CD14-positive monocyte (primary cell): ENCODE results near the gene BBS4. TPM values are rescaled to one million over a fixed set of nuclear protein-coding genes. Genes with fewer than 3 reads are reported as not detected.

ENCODE experiments used
- DNase-seq, 3 donors: peaks; one replicate each; pipeline ENCODE4 v3.0.0-alpha.2; 2011 to 2022
- H2AFZ ChIP-seq: 2 replicates; pipeline ENCODE4 v1.6.0; 2012; ENCODE audit warnings: mild to moderate bottlenecking, low read depth, low read length, inconsistent platforms; ENCODE audit not compliant: insufficient read depth, poor library complexity, severe bottlenecking
- H3K27ac ChIP-seq, 2 donors: 1 replicate in 1 of 2; 2 replicates in 1 of 2; pipeline ENCODE4 v1.5.1; 2012 to 2013; ENCODE audit warnings: low read length in 2 of 2, control low read depth in 1 of 2, inconsistent platforms in 1 of 2, low read depth in 1 of 2, mild to moderate bottlenecking in 1 of 2
- H3K27me3 ChIP-seq, 2 donors: one replicate each; pipeline versions ENCODE4 v1.6.0 to v1.6.1; 2011 to 2013; ENCODE audit warnings: low read length in 2 of 2; ENCODE audit not compliant: control insufficient read depth in 2 of 2, insufficient read depth in 2 of 2
- H3K36me3 ChIP-seq, 2 donors: replicated peaks in 1 of 2; 1 replicate in 1 of 2; 2 replicates in 1 of 2; pipeline versions ENCODE4 v1.5.1 to v1.6.1; 2012 to 2013; ENCODE audit warnings: low read length in 2 of 2, control low read depth in 1 of 2, inconsistent platforms in 1 of 2, mild to moderate bottlenecking in 1 of 2; ENCODE audit not compliant: insufficient read depth in 2 of 2, control insufficient read depth in 1 of 2
- H3K4me1 ChIP-seq, 2 donors: 1 replicate in 1 of 2; 2 replicates in 1 of 2; pipeline versions ENCODE4 v1.5.1 to v1.6.1; 2012 to 2013; ENCODE audit warnings: low read length in 2 of 2, control low read depth in 1 of 2, inconsistent platforms in 1 of 2, mild to moderate bottlenecking in 1 of 2, moderate library complexity in 1 of 2; ENCODE audit not compliant: insufficient read depth in 2 of 2, control insufficient read depth in 1 of 2
- H3K4me2 ChIP-seq: replicated peaks from 2 replicates; pipeline ENCODE3; 2012; ENCODE audit warnings: low read length, moderate library complexity, mild to moderate bottlenecking; ENCODE audit not compliant: poor library complexity, severe bottlenecking; ENCODE audit errors: extremely low read depth
- H3K4me3 ChIP-seq, 3 experiments: fragments of 200-600 bp in 1 of 3; sonication (generic) in 1 of 3; replicated peaks in 1 of 3; 1 replicate in 2 of 3; 2 replicates in 1 of 3; pipeline ENCODE4 v1.5.1; 2011 to 2013; ENCODE audit warnings: low read length in 3 of 3, mild to moderate bottlenecking in 3 of 3, control low read depth in 2 of 3, low read depth in 2 of 3, inconsistent platforms in 1 of 3, moderate library complexity in 1 of 3
- H3K79me2 ChIP-seq: 2 replicates; pipeline ENCODE4 v1.6.0; 2012; ENCODE audit warnings: mild to moderate bottlenecking, control low read depth, inconsistent platforms, low read length, moderate library complexity; ENCODE audit not compliant: insufficient read depth
- H3K9ac ChIP-seq: 2 replicates; pipeline ENCODE4 v1.6.0; 2017; ENCODE audit warnings: low read length, mild to moderate bottlenecking; ENCODE audit not compliant: insufficient read depth, poor library complexity, severe bottlenecking
- H3K9me3 ChIP-seq, 2 donors: replicated peaks in 1 of 2; 1 replicate in 1 of 2; 2 replicates in 1 of 2; pipeline versions ENCODE4 v1.5.1 to v1.6.1; 2012 to 2013; ENCODE audit warnings: low read length in 2 of 2, control low read depth in 1 of 2; ENCODE audit not compliant: control insufficient read depth in 1 of 2, insufficient read depth in 1 of 2
- H4K20me1 ChIP-seq: 2 replicates; pipeline ENCODE4 v1.6.0; 2012; ENCODE audit warnings: mild to moderate bottlenecking, low read length, control low read depth, moderate library complexity; ENCODE audit not compliant: insufficient read depth
- H3K27ac Mint-ChIP-seq, 7 donors: one replicate each; pipeline ENCODE4 v1.8.0; 2020; ENCODE audit warnings: mild to moderate bottlenecking in 7 of 7, mixed read lengths in 7 of 7, moderate library complexity in 6 of 7, inconsistent platforms in 2 of 7
- H3K27me3 Mint-ChIP-seq, 3 donors: one replicate each; pipeline ENCODE4 v1.8.0; 2021 to 2022; ENCODE audit warnings: low read depth in 3 of 3, mild to moderate bottlenecking in 3 of 3, mixed read lengths in 3 of 3, moderate library complexity in 3 of 3, inconsistent platforms in 1 of 3
- H3K36me3 Mint-ChIP-seq, 2 donors: one replicate each; pipeline ENCODE4 v1.8.0; 2020; ENCODE audit warnings: mixed read lengths in 2 of 2, inconsistent platforms in 1 of 2, mild to moderate bottlenecking in 1 of 2
- H3K4me1 Mint-ChIP-seq: one replicate; pipeline ENCODE4 v1.8.0; 2020; ENCODE audit warnings: mild to moderate bottlenecking, mixed read lengths
- H3K4me3 Mint-ChIP-seq, 2 donors: one replicate each; pipeline ENCODE4 v1.8.0; 2020; ENCODE audit warnings: mild to moderate bottlenecking in 2 of 2, mixed read lengths in 2 of 2, moderate library complexity in 1 of 2
- H3K9me3 Mint-ChIP-seq, 7 donors: one replicate each; pipeline ENCODE4 v1.8.0; 2020 to 2022; ENCODE audit warnings: mixed read lengths in 7 of 7, mild to moderate bottlenecking in 6 of 7, moderate library complexity in 6 of 7, inconsistent platforms in 2 of 7
- WGBS: methylation state at CpG from one replicate; pipeline ENCODE4 v1.1.5; 2013; ENCODE audit warnings: missing lambda C conversion rate; ENCODE audit not compliant: insufficient coverage; 5-methylcytosine and 5-hydroxymethylcytosine counted together
- intact Hi-C, 2 donors: fragments of 100-400 bp; cut with micrococcal nuclease; formaldehyde crosslinking; loops; one replicate each; pipeline versions ENCODE4 v1.15.0 to v1.15.1; 2023
- polyA plus RNA-seq, 3 donors: library from polyadenylated mRNA; depleted of rRNA in 1 of 3; unstranded in 2 of 3; stranded (reverse) in 1 of 3; fragments of 300-500 nt in 2 of 3; fragments of >200 nt in 1 of 3; fragmentation: Illumina TruSeq in 2 of 3; gene quantifications; 1 replicate in 2 of 3; 2 replicates in 1 of 3; pipeline ENCODE4 v1.2.3, GENCODE V29; 2012 to 2021
- TF ChIP-seq, protein P1 (sequence below): fragments of 200-600 bp; IDR thresholded peaks from one replicate; pipeline ENCODE4 v1.8.0; 2022; ENCODE audit warnings: antibody characterized with exemption, mild to moderate bottlenecking

BBS4 gene
- polyA plus RNA-seq, 3 donors, result 4.0 to 7.6 (median 4.1) TPM

- peaks cover 32 to 48% of the 10 kb centered on the region in 2 donors for H3K36me3 ChIP-seq
- H3K4me3 ChIP-seq, result peak overlapping the region; percentile 73 to 91 (median 88)
- TF ChIP-seq, protein P1, sequence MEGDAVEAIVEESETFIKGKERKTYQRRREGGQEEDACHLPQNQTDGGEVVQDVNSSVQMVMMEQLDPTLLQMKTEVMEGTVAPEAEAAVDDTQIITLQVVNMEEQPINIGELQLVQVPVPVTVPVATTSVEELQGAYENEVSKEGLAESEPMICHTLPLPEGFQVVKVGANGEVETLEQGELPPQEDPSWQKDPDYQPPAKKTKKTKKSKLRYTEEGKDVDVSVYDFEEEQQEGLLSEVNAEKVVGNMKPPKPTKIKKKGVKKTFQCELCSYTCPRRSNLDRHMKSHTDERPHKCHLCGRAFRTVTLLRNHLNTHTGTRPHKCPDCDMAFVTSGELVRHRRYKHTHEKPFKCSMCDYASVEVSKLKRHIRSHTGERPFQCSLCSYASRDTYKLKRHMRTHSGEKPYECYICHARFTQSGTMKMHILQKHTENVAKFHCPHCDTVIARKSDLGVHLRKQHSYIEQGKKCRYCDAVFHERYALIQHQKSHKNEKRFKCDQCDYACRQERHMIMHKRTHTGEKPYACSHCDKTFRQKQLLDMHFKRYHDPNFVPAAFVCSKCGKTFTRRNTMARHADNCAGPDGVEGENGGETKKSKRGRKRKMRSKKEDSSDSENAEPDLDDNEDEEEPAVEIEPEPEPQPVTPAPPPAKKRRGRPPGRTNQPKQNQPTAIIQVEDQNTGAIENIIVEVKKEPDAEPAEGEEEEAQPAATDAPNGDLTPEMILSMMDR, result no peak
- H3K36me3 Mint-ChIP-seq, result peaks cover 40 to 48% of the 10 kb centered on the region in 2 donors
- peaks cover 0 to 2% (median 1%) of the 10 kb centered on the region in 3 donors for H3K27me3 Mint-ChIP-seq
- WGBS, result 51% methylated on average over 2 of the region's 6 CpGs
- no peaks in the 10 kb centered on the region for H3K9me3 ChIP-seq
- intact Hi-C loops, result loop anchor here (10.0 kb wide), 2 partner anchors 307 to 457 kb away; partner anchors contain the start of genes ARIH1 (in 2 of the 2) and CELF6 (in 1 of the 2)
- peaks cover 58% of the 10 kb centered on the region for H3K4me1 Mint-ChIP-seq
- peak overlapping the region; percentile 100 for H3K9ac ChIP-seq
- peak overlapping the region; percentile 97 to 100 for H3K27ac ChIP-seq
- H3K79me2 ChIP-seq, result peaks cover 65% of the 10 kb centered on the region
- DNase-seq, result peak; percentile 30 to 47 (median 32)
- H3K4me1 ChIP-seq, result peaks cover 30 to 39% of the 10 kb centered on the region in 2 donors
- no peaks in the 10 kb centered on the region for H3K27me3 ChIP-seq
- no peak overlapping the region for H2AFZ ChIP-seq
- H3K9me3 Mint-ChIP-seq, result no peaks in the 10 kb centered on the region
- H3K27ac Mint-ChIP-seq, result peak overlapping the region; percentile 97 to 100 (median 99)
- peak overlapping the region; percentile 79 for H3K4me2 ChIP-seq
- H4K20me1 ChIP-seq, result peaks cover 60% of the 10 kb centered on the region
- peak overlapping the region; percentile 88 to 97 for H3K4me3 Mint-ChIP-seq
Measured at GRCh38 chr15:72781631-72782030, 95.6 kb downstream of the BBS4 start.

DNA sequence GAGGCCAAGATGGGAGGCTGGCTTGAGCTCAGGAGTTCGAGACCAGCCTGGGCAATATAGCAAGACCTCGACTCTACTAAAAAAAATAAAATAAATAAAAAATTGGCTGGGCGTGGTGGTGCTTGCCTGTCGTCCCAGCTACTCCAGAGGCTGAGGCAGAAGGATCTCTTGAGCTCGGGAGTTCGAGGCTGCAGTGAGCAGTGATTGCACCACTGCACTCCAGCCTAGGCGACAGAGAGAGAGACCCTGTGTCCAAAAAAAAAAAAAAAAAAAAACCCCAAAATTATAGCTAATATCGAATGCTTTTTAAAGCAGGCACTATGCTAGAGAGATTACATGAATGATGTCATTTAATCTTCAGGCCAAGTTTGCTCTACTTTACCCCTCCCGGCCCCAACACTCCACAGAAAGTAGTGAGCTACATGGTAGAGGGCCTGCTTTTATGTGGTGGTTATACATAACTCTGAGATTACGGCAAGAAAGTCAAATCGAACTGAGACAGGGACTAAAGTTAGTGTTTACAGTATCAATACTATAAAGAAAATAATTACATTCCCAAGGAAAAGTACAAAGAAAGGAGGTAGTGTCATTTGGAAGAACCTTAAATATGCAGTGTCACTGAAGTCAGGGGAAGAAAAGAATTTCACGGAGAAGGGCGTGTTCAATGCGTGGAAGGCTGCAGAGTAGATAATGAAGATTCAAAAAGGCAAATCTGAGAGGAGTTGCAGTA lies 96.4 kb downstream of the BBS4 start:
- Mint-ChIP-seq H3K4me3 (peak overlapping the region; percentile 88 to 97), H3K9me3 (no peaks in the 10 kb centered on the region), H3K36me3 (peaks cover 39 to 46% of the 10 kb centered on the region in 2 donors), H3K27ac (peak overlapping the region; percentile 97 to 100 (median 99)), H3K27me3 (peaks cover 0 to 2% (median 1%) of the 10 kb centered on the region in 3 donors), H3K4me1 (peaks cover 52% of the 10 kb centered on the region)
- H3K9me3 ChIP-seq, result no peaks in the 10 kb centered on the region
- peaks cover 30 to 39% of the 10 kb centered on the region in 2 donors for H3K4me1 ChIP-seq
- H4K20me1 ChIP-seq, result peaks cover 52% of the 10 kb centered on the region
- peak overlapping the region; percentile 79 for H3K4me2 ChIP-seq
- no peaks in the 10 kb centered on the region for H3K27me3 ChIP-seq
- TF ChIP-seq, protein P1, result no peak
- H3K36me3 ChIP-seq, result peaks cover 29 to 40% of the 10 kb centered on the region in 2 donors
- DNase-seq, result peak in 2 of 3 donors; percentile 6 to 21
- peak overlapping the region; percentile 100 for H3K9ac ChIP-seq
- no peak overlapping the region for H2AFZ ChIP-seq
- H3K4me3 ChIP-seq, result peak overlapping the region; percentile 73 to 91 (median 88)
- WGBS, result 27% methylated on average over 6 of the region's 14 CpGs
- intact Hi-C loops, result loop anchor here (10.0 kb wide), 2 partner anchors 308 to 458 kb away; partner anchors contain the start of genes ARIH1 (in 2 of the 2) and CELF6 (in 1 of the 2)
- peaks cover 57% of the 10 kb centered on the region for H3K79me2 ChIP-seq
- H3K27ac ChIP-seq, result peak overlapping the region; percentile 97 to 100
